Glomerular endothelial cell (primary cell): ENCODE results near the gene OR10AD1. TPM values are rescaled to one million over a fixed set of nuclear protein-coding genes. Genes with fewer than 3 reads are reported as not detected.

Source experiments
- DNase-seq: peaks from one replicate; pipeline ENCODE4 v3.0.0-alpha.2; 2011; ENCODE audit warnings: low read depth, low spot score; ENCODE audit errors: extremely low read depth
- total RNA-seq: library from RNA; depleted of rRNA; stranded (reverse); fragments of >200 nt; gene quantifications from 2 replicates; pipeline ENCODE4 v1.2.3, GENCODE V29; 2015

OR10AD1 gene
- total RNA-seq, 1 donor from 2014 or later = not detected

DNA sequence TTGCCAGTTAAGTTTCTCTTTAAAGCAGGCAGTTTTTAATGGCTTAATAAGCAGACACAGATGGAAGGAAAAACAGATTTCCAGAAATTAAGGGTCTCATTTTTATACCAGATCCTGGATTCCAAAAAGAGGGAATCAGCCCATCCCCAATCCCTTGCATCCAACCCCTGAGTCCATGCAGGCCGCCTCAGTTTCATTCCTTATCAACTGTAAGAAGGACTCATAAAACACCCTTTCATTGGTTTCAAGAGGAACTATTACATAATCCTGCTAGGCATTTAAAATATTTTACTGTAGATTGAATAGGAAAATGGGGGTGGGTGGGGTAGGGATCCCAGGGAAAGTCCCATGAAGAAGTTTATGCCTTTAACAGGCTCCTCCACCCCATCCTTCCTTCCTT is 10.2 kb downstream of the OR10AD1 start:
- DNase-seq = no peak

DNA sequence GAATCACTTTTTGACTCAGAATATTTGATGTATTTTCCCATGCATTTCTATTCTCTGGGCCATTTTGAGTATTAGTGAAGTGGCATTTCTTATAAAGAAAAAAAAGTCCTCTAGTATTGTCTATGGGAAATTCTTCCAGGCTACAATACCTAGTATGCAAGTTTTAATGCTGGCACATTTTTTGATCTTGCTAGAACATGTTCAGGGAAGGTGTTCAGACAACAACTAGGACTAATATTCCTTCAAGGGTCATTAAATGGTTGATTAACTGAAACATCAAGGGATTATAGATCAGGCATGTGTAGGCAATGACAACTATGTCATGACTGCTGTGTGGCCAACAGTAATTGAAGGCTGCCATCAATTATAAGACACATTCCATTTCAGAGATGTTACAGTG is 12.0 kb downstream of the OR10AD1 start:
- DNase-seq = no peak

DNA sequence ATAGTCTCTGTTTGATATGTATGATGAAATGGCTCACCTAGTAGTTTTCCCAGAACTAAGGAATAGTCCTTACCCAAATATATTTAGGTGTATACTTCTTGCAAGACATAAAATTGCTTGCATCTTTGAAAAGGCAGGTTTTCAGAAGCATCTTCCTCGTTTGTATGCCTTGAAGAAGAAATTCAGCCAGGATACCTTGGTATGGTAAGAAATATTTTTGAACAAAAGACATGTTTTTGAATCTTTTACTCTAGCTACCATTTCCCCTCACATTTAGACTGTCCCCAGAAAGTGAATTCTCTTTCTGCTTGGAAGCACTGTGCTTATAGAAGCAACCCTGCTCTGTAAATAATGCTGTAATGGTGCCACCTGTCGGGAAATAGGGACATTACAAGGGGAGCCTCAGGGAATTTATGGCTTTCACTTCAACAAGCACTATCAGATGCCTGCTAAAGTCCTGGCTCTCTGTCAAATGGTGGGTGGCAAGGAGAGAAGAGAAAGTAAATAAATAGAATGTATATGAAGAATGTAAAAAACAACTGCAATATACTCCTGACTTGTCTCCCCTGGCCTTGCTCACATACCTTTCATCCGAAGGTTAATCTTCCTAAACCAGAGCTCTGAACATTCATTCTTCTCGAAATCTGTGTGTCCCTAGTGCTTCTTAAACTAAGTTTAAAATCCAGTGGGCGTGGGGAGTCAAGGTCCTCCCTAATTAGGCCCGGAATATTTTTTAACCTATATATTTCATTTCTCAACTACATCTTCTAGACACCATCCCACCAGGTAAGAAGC is 13.6 kb downstream of the OR10AD1 start:
- DNase-seq = peak; percentile 42

DNA sequence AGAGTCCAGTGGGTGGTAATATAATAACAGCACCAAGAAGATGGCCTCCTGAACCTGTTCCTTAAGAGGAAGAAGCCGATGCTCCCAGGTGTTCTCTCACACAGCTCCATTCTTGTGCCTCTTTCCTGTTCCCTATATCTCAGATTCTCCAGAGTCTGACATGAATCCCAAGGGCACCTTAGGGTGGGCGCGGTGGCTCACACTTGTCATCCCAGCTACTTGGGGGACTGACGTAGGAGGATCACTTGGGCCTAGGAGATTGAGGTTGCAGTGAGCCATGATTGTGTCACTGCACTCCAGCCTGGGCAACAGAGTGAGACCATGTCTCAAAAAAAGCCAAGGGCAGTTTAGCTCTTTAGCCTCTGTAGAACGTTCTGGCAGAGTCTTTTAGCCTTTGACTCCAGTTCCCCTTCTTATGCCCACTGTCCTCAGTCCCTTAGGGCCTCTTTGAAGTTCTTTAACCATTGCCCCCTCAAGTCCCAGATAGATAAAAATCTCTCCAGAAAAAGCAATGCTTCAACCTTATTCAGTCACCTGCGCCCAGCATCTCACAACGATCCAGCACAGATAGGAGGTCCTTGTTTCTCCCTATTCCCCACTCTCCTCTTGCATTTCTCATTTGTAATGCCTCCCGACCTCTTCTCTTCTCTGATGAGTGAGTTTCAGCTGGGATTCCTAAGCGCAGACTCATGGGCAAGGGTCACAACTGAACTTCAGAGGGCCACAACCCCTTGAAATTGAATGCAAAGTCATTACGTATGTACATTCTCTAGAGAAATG is 15.0 kb downstream of the OR10AD1 start:
- DNase-seq = no peak

DNA sequence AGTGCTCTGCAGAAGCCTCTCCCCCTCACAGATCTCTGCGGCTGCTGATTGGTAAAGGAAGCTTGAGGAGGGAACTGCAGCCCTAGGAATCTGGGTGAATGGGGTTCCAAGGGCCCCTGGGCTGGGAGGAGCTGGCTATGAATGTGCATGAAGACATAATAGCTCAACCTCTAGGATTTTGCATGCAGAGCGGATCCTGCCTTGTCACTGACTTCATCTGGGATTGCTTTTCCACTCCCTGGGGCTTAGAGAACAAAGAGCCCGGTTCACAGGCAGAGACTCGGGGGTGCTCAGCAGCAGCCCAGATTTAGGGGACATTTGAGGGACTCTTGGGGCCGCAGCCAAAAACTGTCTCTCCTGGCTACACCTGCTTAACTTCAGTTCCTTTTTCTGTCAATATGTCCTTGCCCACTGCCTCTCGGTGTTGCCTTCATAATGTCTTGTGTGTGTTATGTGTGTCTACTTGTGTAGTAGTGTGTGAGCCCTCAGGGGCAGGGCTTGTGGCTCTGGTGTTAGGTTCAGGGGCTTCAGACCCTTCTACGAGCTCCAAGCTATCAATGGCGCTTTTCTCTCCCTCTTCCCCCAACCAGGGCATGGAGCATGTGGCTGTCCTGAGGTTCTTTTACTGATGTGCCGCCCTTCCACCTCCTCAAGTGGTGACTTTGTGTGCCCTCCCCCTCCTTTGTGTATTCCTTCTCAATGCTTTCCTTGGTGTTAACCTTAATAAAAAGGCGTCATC is 17.7 kb downstream of the OR10AD1 start:
- DNase-seq = no peak

DNA sequence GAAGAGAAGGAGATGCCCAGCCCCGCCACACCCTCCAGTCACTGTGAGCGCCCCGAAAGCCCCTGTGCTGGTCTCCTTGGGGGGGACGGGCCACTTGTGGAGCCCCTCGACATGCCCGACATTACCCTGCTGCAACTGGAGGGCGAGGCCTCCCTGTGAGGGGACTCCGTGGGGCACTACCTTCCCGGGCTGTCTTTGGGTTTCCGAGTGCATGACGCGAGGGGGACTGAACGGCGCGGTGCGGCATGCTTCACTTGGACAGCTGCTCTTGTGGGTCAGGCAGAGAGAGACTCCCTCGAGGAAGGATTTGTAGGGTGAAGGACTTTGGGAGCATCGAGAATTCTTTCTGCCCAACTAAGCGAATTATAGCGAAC is 18.6 kb downstream of the OR10AD1 start:
- DNase-seq = no peak

DNA sequence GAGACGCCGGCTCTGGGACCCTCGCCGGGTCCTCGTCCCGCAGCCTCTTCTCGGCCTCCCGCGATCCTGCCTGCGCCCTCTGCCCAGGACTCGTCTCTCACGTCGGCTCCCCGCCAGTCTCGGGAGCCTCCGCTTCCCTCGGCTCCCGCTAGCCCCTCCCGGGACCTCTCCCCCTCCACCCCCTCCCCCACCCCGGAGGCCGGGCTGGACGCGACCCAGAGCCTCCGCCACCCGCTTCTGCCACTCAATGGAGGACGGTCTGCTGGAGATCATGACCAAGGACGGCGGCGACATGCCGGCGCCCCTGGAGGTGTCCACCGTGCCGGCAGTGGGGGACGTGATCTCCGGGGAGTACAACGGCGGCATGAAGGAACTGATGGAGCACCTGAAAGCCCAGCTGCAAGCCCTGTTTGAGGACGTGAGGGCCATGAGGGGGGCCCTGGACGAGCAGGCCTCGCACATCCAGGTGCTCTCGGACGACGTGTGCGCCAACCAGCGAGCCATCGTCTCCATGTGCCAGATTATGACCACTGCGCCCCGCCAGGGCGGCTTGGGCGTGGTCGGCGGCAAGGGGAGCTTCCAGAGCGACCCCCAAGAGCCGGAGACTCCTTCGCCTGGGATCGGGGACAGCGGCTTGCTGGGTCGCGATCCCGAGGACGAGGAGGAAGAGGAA is 19.1 kb downstream of the OR10AD1 start:
- DNase-seq = no peak

DNA sequence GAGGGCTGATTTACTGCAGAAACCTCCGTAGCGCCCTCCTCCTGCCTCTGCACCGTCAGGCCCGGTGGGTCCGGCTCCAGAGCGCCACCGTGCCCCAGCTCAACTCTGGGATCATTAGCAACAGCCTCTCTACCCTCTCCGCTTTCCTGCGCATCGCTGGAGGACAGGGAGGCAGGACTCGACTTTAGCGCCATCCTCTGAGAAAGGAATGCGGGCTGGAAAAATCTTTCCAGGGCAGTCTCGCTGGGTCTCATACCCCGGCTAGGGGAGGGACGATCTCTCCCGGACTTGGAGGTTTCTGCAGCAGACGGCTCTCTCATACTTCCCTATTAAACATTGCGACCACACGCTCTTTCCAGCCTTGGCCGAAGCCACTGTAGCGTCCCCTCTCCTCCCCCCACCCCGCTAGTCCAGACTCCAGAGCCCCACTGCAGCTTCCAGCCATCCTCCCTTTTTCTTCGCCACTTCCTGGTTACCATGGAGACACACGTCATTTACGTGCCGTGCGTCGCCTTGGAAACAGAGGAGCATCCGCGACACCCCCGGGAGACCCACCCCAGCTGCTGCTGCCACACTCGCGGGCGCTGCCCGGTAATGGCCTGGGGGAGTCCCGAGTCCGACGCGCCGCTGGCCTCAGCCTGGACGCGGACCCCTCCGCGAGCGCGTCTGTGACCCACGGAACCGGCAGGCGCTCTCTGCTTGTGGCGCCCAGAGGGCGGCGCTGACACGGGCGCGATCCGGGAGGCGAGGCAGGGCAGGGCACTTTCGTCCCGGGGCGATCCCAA is 19.8 kb downstream of the OR10AD1 start, which contains the start of gene CCDC184:
TSS of gene CCDC184 (plus strand) at position 554 of the 785 bp plus-strand sequence. CDS start 479 bp downstream, outside the sequence.
- DNase-seq = no peak

DNA sequence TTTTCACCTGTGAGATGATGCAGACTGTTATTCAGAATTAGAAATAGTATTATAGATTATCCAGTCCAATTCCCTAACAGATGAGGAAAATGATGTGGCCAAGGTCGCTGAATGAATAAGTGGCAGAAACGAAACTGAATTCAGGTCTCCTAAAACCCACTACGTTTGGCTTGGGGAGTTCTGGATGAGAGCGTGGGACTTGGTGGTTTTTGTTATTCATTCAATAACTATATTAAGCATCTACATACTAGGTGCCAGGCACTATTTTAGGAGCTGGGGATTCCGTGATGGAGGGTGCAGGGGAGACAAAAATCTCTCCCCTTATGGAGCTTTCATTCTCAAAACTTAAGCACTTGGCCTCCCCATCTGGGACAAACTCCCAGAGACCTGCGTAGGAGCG is 20.5 kb downstream of the OR10AD1 start:
- no peak for DNase-seq

DNA sequence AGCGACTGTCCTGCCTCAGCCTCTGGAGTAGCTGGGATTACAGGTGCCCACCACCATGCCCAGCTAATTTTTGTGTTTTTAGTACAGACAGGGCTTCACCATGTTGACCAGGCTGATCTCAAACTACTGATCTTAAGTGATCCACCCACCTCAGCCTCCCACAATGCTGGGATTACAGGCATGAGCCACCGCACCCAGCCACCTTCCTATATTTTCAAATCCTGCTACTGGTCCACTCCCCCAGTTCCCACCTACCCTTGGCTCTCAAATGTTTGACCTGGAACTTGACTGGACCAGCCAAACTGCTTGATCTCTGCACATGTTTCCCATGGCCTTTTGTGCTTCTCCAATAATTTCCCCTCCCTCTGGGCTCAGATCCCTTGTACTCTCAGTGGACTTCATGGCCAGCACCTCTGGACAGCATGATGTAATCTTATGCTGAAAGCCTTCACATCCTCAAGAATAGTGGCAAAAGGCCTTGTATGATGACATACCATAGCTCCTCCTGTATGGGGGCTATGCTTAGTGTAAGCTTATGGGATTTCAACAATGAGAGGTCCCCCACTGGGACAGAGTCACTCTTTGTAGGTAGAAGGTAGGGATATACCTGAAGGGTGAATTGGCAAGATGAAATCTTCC is 22.1 kb downstream of the OR10AD1 start:
- DNase-seq = no peak

DNA sequence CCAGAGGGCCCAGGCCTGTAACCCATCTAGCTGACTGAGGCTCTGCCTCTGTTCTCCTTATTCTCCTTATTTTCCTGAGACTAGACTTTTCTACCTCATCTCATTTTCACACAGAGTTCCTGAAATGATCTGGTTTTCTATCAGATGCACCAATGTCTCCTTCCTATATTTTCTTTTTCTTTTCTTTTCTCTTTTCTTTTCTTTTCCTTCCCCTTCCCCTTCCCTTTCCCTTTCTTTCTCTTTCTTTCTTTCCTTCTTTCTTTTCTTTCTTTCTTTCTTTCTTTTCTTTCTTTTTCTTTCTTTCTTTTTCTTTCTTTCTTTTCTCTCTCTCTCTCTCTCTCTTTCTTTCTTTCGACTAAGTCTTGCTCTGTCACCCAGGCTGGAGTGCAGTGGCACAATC is 22.7 kb downstream of the OR10AD1 start:
- DNase-seq = no peak

DNA sequence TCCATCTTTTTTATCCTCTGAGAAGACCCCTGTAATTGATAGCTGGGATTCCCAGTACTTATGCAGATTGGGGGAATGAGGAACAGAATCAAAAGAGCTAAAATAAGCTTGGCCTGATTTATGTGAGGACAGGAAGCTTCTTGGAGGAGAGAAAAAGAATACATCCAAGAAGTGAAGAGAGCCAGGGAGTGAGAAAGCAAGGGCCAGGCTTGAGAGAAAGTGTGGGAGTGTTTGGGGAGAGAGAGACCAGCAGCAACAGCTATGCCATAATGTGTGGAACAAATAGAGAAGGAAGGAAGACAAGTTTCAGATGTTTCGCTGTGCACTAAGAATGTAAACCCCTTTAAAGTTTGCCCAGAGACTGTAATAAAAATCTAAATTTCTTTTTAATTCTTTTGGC is 23.6 kb downstream of the OR10AD1 start:
- no peak for DNase-seq

DNA sequence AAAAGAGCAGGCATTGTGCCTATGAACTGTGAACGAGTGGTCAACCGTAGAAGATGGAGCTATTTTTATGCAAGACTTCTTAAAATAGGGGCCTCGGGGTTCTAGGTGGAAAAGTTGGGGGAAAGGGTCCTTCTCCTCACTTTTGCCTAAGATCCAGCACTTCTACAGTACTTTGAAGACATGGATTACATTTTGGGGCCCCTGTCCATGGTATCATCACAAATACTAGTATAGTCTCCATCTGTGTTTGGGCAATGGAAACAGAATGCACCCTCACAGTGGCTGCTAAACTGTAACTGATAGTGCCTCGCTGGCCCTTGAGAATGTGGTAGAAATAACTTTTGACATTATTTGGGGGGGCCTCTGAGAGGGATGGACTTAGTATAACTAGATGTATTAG is 25.1 kb downstream of the OR10AD1 start:
- no peak for DNase-seq

DNA sequence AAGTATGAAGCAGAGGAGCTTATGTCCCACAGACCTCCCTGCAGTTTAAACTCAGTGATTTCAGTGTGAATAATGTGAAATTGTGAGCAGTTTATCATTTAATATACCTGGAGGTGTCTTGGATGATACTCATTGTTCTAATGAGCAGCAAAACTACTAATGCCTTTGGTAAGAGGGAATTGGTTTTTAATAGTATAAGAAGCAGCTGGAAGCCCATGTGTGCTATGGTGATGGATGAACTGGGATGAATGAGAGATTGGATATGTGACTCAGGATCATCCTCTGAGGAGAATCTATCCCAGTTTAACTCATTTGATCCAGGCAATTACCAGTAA is 26.7 kb downstream of the OR10AD1 start:
- no peak for DNase-seq

DNA sequence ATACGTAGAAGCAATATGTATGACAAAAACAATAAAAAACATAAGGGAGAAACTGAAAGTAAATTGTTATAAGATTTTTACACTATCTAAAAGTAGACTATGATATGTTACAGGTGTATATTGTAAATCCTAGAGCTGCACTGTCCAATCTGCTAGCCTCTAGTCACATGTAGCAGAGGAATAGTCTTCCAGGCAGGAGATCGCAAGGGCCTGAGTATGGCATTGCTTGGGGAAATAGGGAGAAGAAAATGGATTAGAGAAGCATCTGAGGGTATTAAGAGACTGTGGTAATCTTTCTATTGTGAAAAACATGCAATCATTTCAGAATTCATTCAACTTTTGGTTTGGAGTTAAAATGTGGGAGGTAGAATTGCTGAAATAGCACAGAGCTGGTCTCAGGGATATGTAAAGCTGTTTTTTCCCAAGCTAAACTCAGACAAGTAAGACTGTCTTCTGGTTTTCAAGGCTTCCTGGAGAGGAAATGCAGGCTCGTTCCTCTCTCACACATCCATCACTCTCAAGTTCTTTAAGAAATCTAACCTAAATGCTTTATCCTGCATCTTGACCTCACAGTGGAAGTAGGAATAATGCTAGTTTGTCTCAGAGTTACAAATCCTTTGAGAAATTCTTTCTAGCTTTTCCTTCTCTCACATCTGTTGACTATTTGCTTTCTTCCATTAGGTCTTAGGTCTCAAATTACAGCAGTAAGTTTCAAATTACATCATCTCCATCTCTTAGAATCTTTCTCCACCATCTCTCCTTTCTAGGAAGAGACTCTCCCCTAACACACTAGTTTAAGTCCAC is 27.3 kb downstream of the OR10AD1 start:
- no peak for DNase-seq

DNA sequence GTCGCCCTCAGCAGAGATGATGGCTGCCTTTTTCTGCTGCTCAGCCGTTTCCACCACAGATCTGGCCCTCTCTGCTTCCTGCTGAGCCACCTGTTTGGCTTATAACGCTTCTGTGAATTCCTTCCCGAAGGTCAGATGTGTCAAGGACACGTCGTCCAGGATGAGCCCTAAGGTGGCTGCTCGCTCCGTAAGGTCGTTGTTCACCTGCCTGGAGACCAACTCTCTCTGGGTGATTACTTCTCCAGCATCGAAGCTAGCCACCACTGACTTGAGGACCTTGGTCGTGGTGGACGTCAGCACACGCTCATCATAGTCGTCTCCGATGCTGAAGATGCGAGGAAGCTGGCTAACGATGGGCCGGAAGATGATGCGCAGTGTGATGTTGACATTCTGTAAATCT is 34.1 kb downstream of the OR10AD1 start:
- DNase-seq = no peak

DNA sequence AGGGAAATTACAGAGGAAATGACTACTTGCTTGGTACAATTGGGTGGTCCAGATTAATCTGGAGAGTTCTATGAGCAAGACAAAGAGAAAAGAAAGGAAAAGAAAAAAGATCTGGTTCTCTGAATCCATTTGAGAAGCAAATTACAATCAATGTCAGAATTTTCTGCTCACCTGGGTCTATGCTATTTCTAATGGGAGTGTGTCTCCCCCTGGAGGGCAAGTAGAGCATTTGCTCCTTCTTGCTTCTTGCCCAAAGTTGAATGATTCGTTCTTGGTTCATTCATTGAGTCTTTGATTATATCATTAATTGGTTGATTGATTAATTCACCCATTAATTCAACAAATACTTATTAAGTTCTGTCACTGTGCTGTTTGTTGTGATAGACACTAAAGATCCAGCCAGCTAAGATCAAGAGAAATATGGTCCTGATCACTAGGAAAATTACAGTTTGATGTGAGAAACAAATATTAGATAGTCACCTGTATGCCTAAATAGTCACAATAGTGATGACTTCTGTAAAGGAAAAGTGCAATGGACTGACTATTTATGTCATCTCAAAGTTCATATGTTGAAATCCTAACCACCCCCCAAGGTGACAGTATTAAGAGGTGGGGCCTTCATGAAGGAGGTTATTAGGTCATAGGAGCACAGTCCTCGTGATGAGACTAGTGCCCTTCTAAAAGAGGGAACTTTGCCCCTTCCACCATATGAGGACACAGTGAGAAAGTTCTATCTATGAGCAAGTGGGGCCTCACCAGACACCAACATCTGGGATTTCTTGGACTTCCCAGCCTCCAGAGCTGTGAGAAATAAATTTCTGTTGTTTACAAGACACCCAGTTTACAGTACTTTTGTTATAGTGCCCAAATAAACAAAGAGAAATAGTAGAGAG is 37.8 kb downstream of the OR10AD1 start:
- no peak for DNase-seq

DNA sequence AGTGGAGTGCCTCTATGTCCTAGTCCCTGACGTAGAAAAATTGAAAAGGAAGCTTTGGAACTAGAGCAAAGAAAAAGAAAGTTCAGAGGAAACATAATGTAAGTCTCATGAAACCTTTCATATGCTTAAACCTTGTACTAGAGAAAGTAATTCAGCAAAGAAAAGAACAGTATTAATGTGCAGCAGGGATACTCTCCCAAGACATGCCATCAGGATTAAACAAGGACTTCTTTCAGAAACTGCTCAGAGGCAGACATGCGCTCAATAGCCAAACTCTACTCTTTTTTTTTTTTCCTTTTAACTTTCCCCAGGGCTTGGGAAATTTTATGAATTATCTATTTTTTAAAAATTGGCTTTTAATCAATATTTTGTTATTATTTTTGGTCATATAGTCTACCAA is 38.6 kb downstream of the OR10AD1 start:
- no peak for DNase-seq
